ENCODE results near the gene USP31. TPM values are rescaled to one million over a fixed set of nuclear protein-coding genes. Genes with fewer than 3 reads are reported as not detected.

Gene USP31
- total RNA-seq, 6 experiments from 2014 or later, result 7.1 to 12.8 (median 9.0) TPM

DNA sequence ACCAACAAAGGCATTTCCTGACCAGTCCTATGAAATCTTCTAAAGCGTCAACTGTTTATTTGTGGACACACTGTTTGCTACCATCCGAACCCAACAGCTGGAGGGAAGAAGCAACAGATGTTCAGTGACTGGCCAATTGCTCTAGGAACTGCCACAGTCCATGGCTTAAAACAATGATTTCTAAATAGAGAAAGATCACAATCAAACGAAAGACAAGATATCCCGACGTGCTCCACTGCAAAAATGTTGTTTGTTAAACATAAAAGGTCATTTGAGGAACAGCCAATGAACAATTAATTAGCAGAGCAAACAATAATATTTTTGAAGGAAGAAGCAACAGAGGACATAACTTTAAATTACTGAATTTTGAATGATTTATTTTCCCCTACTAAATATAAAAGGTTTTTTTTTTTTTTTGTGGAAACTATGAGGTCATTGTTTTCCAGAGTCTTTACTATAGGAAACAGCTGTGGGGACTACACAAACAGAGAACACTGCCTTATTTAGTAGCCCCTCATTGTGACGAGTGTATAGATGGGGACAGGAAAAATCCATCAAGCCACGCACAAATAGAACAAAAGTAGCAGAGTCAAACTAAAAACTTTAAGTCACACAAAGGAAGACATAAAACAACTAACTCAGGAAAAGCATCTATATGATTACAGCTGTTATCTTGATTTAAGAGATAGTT lies 17.2 kb downstream of the USP31 start:
- intact Hi-C loops (cut with DNase I), result no loop called here
- Histone ChIP-seq H3K27ac (peak overlapping the region in 2 of 3 donors; percentile 11 to 16), H3K27me3 (no peaks in the 10 kb centered on the region), H3K9me3 (peaks cover 0 to 6% (median 2%) of the 10 kb centered on the region in 4 donors), H3K36me3 (no peaks in the 10 kb centered on the region), H3K4me3 (no peak overlapping the region), H3K4me1 (peaks cover 0 to 7% (median 3%) of the 10 kb centered on the region in 4 donors)
- ATAC-seq, result peak in 3 of 4 donors; percentile 26 to 65 (median 55)
- TF ChIP-seq CTCF (IDR thresholded peaks at IDR 0.05) (no peak), POLR2A (IDR thresholded peaks at IDR 0.05) (no peak)
- WGBS (ENCODE audit: insufficient coverage, low coverage, low lambda C conversion rate, missing lambda C conversion rate), result 41% methylated on average over 7 of the region's 7 CpGs
- DNase-seq, result no peak

DNA sequence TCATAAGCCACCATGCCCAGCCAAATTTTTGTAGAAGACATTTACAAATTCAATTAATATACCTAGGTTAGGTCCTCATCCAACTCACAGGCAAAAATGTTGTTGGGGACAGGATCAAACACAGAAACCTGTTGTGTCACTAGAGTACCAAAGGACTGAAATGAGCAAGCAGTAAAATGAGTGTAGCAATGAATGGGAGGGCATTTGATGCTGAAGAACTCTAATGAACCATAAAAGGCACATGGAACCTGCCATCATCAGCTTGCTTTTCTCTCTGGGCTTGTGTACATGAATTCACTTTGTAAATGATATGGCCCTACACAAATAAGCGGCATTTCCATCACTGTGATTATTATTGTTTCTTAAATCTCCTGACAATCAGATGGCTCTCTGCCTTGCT lies 17.8 kb downstream of the USP31 start:
- Histone ChIP-seq H3K27ac (peak overlapping the region in 1 of 3 donors; percentile 11), H3K9me3 (no peaks in the 10 kb centered on the region), H3K4me3 (no peak overlapping the region), H3K36me3 (no peaks in the 10 kb centered on the region), H3K4me1 (peaks cover 0 to 7% (median 3%) of the 10 kb centered on the region in 4 donors), H3K27me3 (no peaks in the 10 kb centered on the region)
- no CpG with 5 or more reads among the region's 1 CpG for WGBS (ENCODE audit: insufficient coverage, low coverage, low lambda C conversion rate, missing lambda C conversion rate)
- intact Hi-C loops (cut with DNase I), result no loop called here
- no peak for ATAC-seq
- DNase-seq, result no peak
- TF ChIP-seq POLR2A (IDR thresholded peaks at IDR 0.05), result no peak

GRCh38 chr16:23131036-23131435 lies 18.2 kb downstream of the USP31 start:
- Histone ChIP-seq H3K4me1 (peaks cover 0 to 7% (median 3%) of the 10 kb centered on the region in 4 donors), H3K36me3 (no peaks in the 10 kb centered on the region), H3K27ac (no peak overlapping the region), H3K27me3 (no peaks in the 10 kb centered on the region), H3K9me3 (no peaks in the 10 kb centered on the region), H3K4me3 (no peak overlapping the region)
- 88% methylated on average over 3 of the region's 3 CpGs for WGBS (ENCODE audit: insufficient coverage, low coverage, low lambda C conversion rate, missing lambda C conversion rate)
- TF ChIP-seq POLR2A (IDR thresholded peaks at IDR 0.05) (no peak), CTCF (IDR thresholded peaks at IDR 0.05) (no peak)
- ATAC-seq (no peak), DNase-seq (no peak)
- intact Hi-C loops (cut with DNase I), result no loop called here

- H3K27ac ChIP-seq, result no peak overlapping the region
- H3K27me3 ChIP-seq, result no peaks in the 10 kb centered on the region
- H3K4me3 ChIP-seq, result no peak overlapping the region
- intact Hi-C loops (cut with DNase I), result no loop called here
- peaks cover 0 to 17% (median 9%) of the 10 kb centered on the region in 4 donors for H3K4me1 ChIP-seq
- no peak for DNase-seq
- no peaks in the 10 kb centered on the region for H3K36me3 ChIP-seq
- 25% methylated on average over 1 of the region's 1 CpG for WGBS (ENCODE audit: insufficient coverage, low coverage, low lambda C conversion rate, missing lambda C conversion rate)
- no peaks in the 10 kb centered on the region for H3K9me3 ChIP-seq
- TF ChIP-seq CTCF (IDR thresholded peaks at IDR 0.05), result no peak
- TF ChIP-seq POLR2A (IDR thresholded peaks at IDR 0.05), result no peak
- no peak for ATAC-seq
These were observed 19.6 kb downstream of the USP31 start for GRCh38 chr16:23129686-23130085.

GRCh38 chr16:23128056-23128455 lies 21.2 kb downstream of the USP31 start:
- H3K27ac ChIP-seq, result no peak overlapping the region
- 84% methylated on average over 3 of the region's 5 CpGs for whole genome bisulfite sequencing (ENCODE audit: insufficient coverage, low coverage, low lambda C conversion rate, missing lambda C conversion rate)

More at GRCh38 chr16:23128056-23128455, 21.2 kb downstream of the USP31 start:
- ATAC-seq (no peak), DNase-seq (no peak)
- no peak overlapping the region for H3K4me3 ChIP-seq
- H3K4me1 ChIP-seq, result peaks cover 0 to 17% (median 6%) of the 10 kb centered on the region in 4 donors
- intact Hi-C loops (cut with DNase I), result no loop called here
- H3K36me3 ChIP-seq, result no peaks in the 10 kb centered on the region
- H3K27me3 ChIP-seq, result no peaks in the 10 kb centered on the region
- no peaks in the 10 kb centered on the region for H3K9me3 ChIP-seq
- no peak for TF ChIP-seq POLR2A (IDR thresholded peaks at IDR 0.05)
- no peak for TF ChIP-seq CTCF (IDR thresholded peaks at IDR 0.05)

Measured in right lobe of liver (tissue), 6 donors.